SK-N-SH treated with all-trans-retinoic acid at 6 μM for 48 hours (cell line): ENCODE data around the gene CARS1.

Source experiments
- ATAC-seq: fragments of 200-7000 bp; cut with Tn5 transposase; 3 replicates; pipeline ENCODE4 v1.9.1; 2020; ENCODE audit warnings: mild to moderate bottlenecking, moderate library complexity
- ARNTL ChIP-seq: fragments of 450-650 bp; formaldehyde crosslinking; IDR thresholded peaks from 2 replicates; pipeline ENCODE4 v1.5.0; 2020; ENCODE audit warnings: low read depth, mild to moderate bottlenecking, moderate library complexity, borderline replicate concordance
- BACH2 ChIP-seq: fragments of 250-450 bp; sonication (Bioruptor Pico); IDR thresholded peaks from 2 replicates; pipeline ENCODE4 v1.9.0; 2021; ENCODE audit warnings: mild to moderate bottlenecking, borderline replicate concordance
- CREB5 ChIP-seq: fragments of 250-450 bp; sonication (Bioruptor Pico); IDR thresholded peaks from 2 replicates; pipeline ENCODE4 v1.5.1; 2020; ENCODE audit warnings: low read depth, mild to moderate bottlenecking, moderate library complexity
- CSDC2 ChIP-seq: fragments of 250-450 bp; sonication (Bioruptor Pico); IDR thresholded peaks from 2 replicates; pipeline ENCODE4 v1.5.0; 2020; ENCODE audit warnings: mild to moderate bottlenecking, moderate library complexity
- ESRRG ChIP-seq: fragments of 250-450 bp; sonication (Bioruptor Pico); IDR thresholded peaks from 2 replicates; pipeline ENCODE4 v1.6.1; 2021; ENCODE audit warnings: mild to moderate bottlenecking
- GLIS3 ChIP-seq: fragments of 250-450 bp; sonication (Bioruptor Pico); IDR thresholded peaks from 2 replicates; pipeline ENCODE4 v1.5.0; 2020; ENCODE audit warnings: mild to moderate bottlenecking, moderate library complexity
- ISL1 ChIP-seq: fragments of 250-450 bp; sonication (Bioruptor Pico); IDR thresholded peaks from 2 replicates; pipeline ENCODE4 v2.1.2; 2022; ENCODE audit warnings: mild to moderate bottlenecking, moderate library complexity
- OSR1 ChIP-seq: fragments of 250-450 bp; sonication (Bioruptor Pico); IDR thresholded peaks from 2 replicates; pipeline ENCODE4 v1.8.0; 2022; ENCODE audit warnings: moderate library complexity, mild to moderate bottlenecking, inconsistent platforms
- PATZ1 ChIP-seq: fragments of 250-450 bp; sonication (Bioruptor Pico); IDR thresholded peaks from 2 replicates; pipeline ENCODE4 v1.8.0; 2020; ENCODE audit warnings: mild to moderate bottlenecking, moderate library complexity, borderline replicate concordance
- PPARA ChIP-seq: fragments of 250-450 bp; sonication (Bioruptor Pico); IDR thresholded peaks from 2 replicates; pipeline ENCODE4 v1.5.0; 2020; ENCODE audit warnings: mild to moderate bottlenecking, borderline replicate concordance
- RARB ChIP-seq: fragments of 250-450 bp; sonication (Bioruptor Pico); IDR thresholded peaks from 2 replicates; pipeline ENCODE4 v1.8.0; 2021; ENCODE audit warnings: mild to moderate bottlenecking, moderate library complexity
- SNAI2 ChIP-seq: fragments of 250-450 bp; sonication (Bioruptor Pico); IDR thresholded peaks from 2 replicates; pipeline ENCODE4 v1.5.0; 2020; ENCODE audit warnings: mild to moderate bottlenecking, moderate library complexity
- TCF4 ChIP-seq: fragments of 250-450 bp; sonication (Bioruptor Pico); IDR thresholded peaks from 2 replicates; pipeline ENCODE4 v1.8.0; 2021; ENCODE audit warnings: mild to moderate bottlenecking, moderate library complexity, borderline replicate concordance
- TOX ChIP-seq: fragments of 250-450 bp; sonication (Bioruptor Pico); IDR thresholded peaks from 2 replicates; pipeline ENCODE4 v1.8.0; 2021; ENCODE audit warnings: mild to moderate bottlenecking, moderate library complexity, borderline replicate concordance
- TSHZ2 ChIP-seq: fragments of 250-450 bp; sonication (Bioruptor Pico); IDR thresholded peaks from 2 replicates; pipeline ENCODE4 v1.5.0; 2020; ENCODE audit warnings: mild to moderate bottlenecking, moderate library complexity
- ZC3H10 ChIP-seq: fragments of 250-450 bp; sonication (Bioruptor Pico); IDR thresholded peaks from 2 replicates; pipeline ENCODE4 v1.5.1; 2021; ENCODE audit warnings: mild to moderate bottlenecking, moderate library complexity
- ZFP3 ChIP-seq: fragments of 250-450 bp; sonication (Bioruptor Pico); IDR thresholded peaks from 2 replicates; pipeline ENCODE4 v1.5.0; 2020; ENCODE audit warnings: mild to moderate bottlenecking, moderate library complexity
- ZFP30 ChIP-seq: fragments of 450-650 bp; formaldehyde crosslinking; IDR thresholded peaks from 2 replicates; pipeline ENCODE4 v1.5.0; 2022; ENCODE audit warnings: mild to moderate bottlenecking, moderate library complexity
- ZNF565 ChIP-seq: fragments of 450-650 bp; formaldehyde crosslinking; conservative IDR thresholded peaks from 2 replicates; pipeline ENCODE4 v1.5.0; 2020; ENCODE audit warnings: low read depth, mild to moderate bottlenecking, moderate library complexity
- ZNF70 ChIP-seq: fragments of 450-650 bp; formaldehyde crosslinking; IDR thresholded peaks from 2 replicates; pipeline ENCODE4 v1.5.0; 2020; ENCODE audit warnings: mild to moderate bottlenecking, moderate library complexity
- ZNF8 ChIP-seq: fragments of 450-650 bp; formaldehyde crosslinking; IDR thresholded peaks from 2 replicates; pipeline ENCODE4 v1.5.0; 2020; ENCODE audit warnings: mild to moderate bottlenecking, moderate library complexity
- TF ChIP-seq, protein P1 (sequence below): fragments of 250-450 bp; sonication (Bioruptor Pico); IDR thresholded peaks from 2 replicates; pipeline ENCODE4 v1.5.1; 2021; ENCODE audit warnings: mild to moderate bottlenecking, moderate library complexity

The CARS1 gene

GRCh38 chr11:3089236-3090061 lies 32.2 kb upstream of the CARS1 start:
- ATAC-seq: no peak
- TF ChIP-seq, protein P1, sequence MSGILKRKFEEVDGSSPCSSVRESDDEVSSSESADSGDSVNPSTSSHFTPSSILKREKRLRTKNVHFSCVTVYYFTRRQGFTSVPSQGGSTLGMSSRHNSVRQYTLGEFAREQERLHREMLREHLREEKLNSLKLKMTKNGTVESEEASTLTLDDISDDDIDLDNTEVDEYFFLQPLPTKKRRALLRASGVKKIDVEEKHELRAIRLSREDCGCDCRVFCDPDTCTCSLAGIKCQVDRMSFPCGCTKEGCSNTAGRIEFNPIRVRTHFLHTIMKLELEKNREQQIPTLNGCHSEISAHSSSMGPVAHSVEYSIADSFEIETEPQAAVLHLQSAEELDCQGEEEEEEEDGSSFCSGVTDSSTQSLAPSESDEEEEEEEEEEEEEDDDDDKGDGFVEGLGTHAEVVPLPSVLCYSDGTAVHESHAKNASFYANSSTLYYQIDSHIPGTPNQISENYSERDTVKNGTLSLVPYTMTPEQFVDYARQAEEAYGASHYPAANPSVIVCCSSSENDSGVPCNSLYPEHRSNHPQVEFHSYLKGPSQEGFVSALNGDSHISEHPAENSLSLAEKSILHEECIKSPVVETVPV (CRISPR knock-in tag): no peak
- no peak for TF ChIP-seq RARB (CRISPR knock-in tag)
- TF ChIP-seq ZFP30 (CRISPR knock-in tag): no peak
- TF ChIP-seq ZFP3 (CRISPR knock-in tag): no peak

DNA sequence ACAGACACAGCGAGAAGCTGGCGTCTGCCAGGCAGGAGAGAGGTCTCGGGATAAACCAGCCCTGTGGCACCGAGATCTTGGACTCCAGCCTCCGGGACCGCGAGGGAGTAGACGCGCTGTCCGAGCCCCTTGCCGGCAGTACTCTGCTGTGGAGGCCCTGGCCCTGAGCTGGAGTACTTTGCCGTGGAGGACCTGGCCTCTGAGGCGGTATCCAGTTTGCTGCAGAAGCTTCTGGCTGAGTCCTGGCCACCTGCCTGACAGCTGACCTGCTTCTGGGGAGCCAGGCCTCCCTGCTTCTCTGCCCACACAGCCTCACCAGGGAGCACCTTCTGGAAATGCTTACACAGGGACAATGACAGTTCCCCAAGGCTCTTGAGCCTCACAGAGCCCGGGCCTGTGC lies 31.6 kb upstream of the CARS1 start:
- TF ChIP-seq RARB (CRISPR knock-in tag): no peak
- no peak for TF ChIP-seq TSHZ2 (CRISPR knock-in tag)
- TF ChIP-seq BACH2 (CRISPR knock-in tag): no peak
- TF ChIP-seq ESRRG (CRISPR knock-in tag): no peak
- TF ChIP-seq TCF4 (CRISPR knock-in tag): no peak
- no peak for TF ChIP-seq ZFP30 (CRISPR knock-in tag)
- TF ChIP-seq OSR1 (CRISPR knock-in tag): no peak
- no peak for TF ChIP-seq TOX (CRISPR knock-in tag)
- no peak for TF ChIP-seq ARNTL (CRISPR knock-in tag)
- TF ChIP-seq ISL1 (CRISPR knock-in tag): no peak
- TF ChIP-seq, protein P1 (CRISPR knock-in tag): no peak
- TF ChIP-seq ZNF565: no peak
- no peak for TF ChIP-seq GLIS3 (CRISPR knock-in tag)
- no peak for TF ChIP-seq PPARA (CRISPR knock-in tag)
- TF ChIP-seq ZC3H10: no peak
- no peak for TF ChIP-seq ZFP3 (CRISPR knock-in tag)
- TF ChIP-seq ZNF70: no peak
- no peak for ATAC-seq

DNA sequence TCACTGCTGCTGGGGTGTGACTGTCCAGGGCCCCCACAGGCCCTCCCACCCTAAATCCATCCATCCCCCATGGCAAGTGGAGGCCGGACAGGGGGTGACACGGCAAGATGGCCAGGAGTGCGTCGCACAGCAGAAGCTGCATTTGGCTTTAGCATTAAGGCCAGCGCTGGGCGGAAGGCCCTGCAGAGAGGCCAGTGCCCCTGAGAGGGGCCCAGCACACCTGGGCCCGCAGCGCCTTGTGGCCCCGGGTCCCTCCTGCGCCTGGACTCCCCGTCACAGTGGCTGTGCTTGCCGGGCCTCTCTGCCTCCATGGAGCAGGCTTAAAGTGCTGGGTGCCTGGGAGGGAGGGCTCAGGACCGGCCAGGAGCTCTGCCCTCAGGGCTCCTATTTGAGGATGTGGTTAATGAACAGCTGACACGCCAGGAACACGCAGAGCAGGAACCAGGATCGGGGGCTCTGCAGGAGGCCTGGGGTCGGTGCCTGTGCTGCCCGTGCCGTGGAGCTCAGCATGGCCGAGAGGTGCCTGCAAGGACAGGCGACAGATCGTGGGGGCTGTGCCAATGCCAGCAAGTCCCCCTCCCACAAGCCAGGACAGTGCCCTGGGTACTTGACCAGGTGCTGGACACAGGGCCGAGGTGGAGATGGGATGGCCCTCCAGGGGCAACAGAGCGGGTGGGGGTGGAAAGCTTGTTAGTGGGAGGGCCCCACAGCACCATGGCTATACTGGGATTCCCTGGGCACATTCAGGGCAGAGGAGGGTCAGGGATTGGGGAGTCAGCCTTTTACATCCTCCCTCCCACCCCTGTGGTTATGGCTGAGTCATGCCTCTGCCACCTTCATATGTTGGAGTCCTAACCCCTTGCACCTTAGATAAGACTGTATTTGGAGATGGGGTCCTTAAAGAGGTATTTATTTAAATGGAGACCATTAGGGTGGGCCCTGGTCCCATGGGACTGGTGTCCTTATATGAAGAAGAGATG lies 30.9 kb upstream of the CARS1 start:
- no peak for ATAC-seq
- TF ChIP-seq CSDC2 (CRISPR knock-in tag) (no peak), RARB (CRISPR knock-in tag) (no peak), TOX (CRISPR knock-in tag) (no peak), ZNF565 (no peak), ZFP30 (CRISPR knock-in tag) (no peak), PATZ1 (no peak), SNAI2 (CRISPR knock-in tag) (no peak), ZFP3 (CRISPR knock-in tag) (no peak), TSHZ2 (CRISPR knock-in tag) (no peak), ZNF8 (CRISPR knock-in tag) (no peak), PPARA (CRISPR knock-in tag) (no peak), ESRRG (CRISPR knock-in tag) (no peak), ISL1 (CRISPR knock-in tag) (no peak), TCF4 (CRISPR knock-in tag) (no peak), CREB5 (no peak)
